ENCODE results near the gene ATP6V0D1.

GRCh38 chr16:67426022-67426421 lies 54.9 kb downstream of the ATP6V0D1 start:
- TF ChIP-seq CTCF (IDR thresholded peaks at IDR 0.05) = no peak
- no peak for TF ChIP-seq POLR2A (IDR thresholded peaks at IDR 0.05)
